Renal pelvis (tissue), 4 donors: Measurements from ENCODE around the gene PDZRN3. TPM values are rescaled to one million over a fixed set of nuclear protein-coding genes. Genes with fewer than 3 reads are reported as not detected.

ENCODE experiments used
- DNase-seq: peaks from one replicate; pipeline ENCODE4 v3.0.0-alpha.2; 2013
- polyA plus RNA-seq, 3 donors: library from polyadenylated mRNA; unstranded; fragments of 120-200 nt; gene quantifications; one replicate each; pipeline ENCODE4 v1.2.1, GENCODE V29; 2013; ENCODE audit not compliant: insufficient read length in 3 of 3

The PDZRN3 gene
- polyA plus RNA-seq, 3 donors = 36.8 to 39.3 (median 37.8) TPM

DNA sequence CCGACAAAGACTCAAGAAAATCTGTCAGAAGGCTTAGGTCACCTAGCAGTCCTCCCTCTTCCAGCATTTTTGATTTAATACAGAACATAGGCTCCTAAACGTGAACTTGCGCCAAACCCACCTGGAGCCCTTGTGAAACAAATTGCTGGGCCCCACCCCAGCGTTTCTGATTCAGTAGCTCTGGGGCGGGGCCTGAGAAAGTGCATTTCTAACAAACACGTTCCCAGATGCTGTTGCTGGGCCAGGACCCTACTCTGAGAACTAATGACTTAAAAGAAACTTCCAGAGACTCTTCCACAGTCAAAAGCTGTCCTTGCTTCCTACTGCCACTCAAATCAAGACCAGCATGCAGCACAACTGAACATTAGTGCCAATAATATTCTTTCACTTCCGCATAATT, 198.1 kb downstream of the PDZRN3 start:
- DNase-seq = no peak

DNA sequence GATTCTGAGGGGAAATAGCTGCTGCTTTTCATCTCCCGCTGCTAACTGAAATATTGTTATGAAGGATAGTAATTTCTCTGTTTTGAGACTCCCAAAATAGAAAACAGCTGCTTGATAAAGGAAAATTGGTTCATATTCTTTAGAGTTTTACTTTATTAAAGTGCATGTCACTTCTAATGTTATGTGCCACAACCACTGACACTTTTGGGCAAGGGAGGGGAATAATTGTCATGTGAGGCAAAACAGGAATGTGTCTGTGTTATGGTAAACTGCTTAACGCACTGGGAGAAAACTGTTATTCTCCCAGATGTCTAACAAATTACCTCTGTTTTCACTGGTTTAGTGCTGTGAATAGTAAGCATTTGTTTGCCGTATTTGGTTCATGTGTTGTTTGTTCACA, 201.6 kb downstream of the PDZRN3 start:
- no peak for DNase-seq

DNA sequence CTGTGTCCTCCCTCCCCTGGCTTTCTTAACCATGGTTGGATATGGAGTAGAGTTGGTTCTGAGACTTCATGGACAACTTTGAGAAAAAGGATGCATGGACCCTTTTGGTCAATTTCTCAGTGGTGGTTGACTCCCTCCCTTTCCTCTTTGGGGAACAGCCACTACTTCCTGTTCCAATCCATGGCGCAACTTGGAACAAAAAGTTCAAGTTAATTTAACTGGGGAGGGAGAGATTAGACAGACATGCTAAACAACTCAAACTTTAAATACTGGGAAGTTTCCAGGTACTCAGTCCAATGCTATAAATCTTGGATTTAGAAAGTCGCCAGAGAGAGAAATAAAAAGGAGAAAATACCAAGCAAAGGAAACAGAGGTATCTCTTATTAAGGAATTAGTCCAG, 202.2 kb downstream of the PDZRN3 start:
- no peak for DNase-seq

- DNase-seq = no peak
Measured at GRCh38 chr3:73419942-73420341, 204.8 kb downstream of the PDZRN3 start.

- DNase-seq = no peak
Measured at GRCh38 chr3:73419179-73419803, 205.4 kb downstream of the PDZRN3 start.

GRCh38 chr3:73418681-73419080, 206.1 kb downstream of the PDZRN3 start:
- no peak for DNase-seq

DNA sequence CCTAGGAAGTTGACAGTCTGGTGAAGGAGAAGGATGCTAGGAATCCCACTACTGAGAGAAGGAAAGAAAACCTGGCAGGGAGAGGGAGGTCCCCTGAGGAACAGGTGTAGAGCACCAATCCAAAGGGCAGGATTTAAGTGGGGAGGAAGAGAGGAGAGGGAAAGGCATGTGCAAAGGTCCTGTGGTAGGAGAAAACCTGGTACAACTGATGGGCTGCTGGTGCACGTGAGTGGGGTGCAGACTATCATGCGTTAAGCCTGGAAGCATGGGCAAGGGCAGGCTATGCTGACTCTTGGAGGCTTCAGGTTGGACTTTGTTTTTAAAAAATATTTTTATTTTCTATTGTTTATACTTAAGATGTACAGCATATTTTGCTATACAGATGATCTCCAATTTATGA, 209.6 kb downstream of the PDZRN3 start:
- DNase-seq = no peak

GRCh38 chr3:73413619-73414018, 211.1 kb downstream of the PDZRN3 start:
- DNase-seq = no peak

DNA sequence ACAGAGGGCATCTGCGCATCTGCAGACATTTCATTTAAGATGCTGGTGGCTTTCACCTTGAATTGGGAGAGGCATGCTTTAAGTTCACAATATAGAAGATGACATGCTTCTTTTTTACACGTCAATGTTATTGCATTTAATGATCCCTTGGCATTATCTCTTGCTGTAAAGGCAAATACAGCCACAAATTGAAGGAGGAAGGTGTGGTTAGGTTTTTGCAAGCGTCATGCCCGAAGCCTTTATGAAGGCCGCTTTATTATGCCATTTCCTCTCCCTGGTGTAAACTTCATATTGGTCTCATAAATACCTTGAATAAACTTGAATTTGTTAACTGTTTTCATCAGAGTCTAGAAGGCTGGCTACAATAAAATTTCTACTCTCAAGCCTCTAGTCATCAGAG, 212.7 kb downstream of the PDZRN3 start:
- DNase-seq = no peak

DNA sequence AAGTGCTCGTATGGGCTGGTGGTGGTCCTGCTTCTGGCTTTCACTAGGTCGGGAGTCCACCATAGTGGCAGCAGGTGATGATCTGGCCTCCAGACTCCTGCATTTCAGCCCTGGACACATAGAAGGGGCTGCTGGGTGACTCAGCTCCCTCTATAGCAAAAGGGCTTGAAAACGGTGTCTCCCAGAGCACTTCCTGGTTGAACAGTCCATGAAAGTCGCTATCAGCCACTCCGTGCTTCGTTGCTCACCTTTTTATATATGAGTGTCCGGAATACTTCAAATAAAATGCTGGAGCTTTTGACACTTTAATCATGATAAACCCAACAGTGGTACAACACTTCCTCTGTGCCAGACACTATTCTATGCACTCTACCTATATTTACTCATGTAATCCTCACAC, 213.2 kb downstream of the PDZRN3 start:
- DNase-seq = no peak

- no peak for DNase-seq
Measured at GRCh38 chr3:73409138-73409763, 215.5 kb downstream of the PDZRN3 start.

GRCh38 chr3:73408634-73409033, 216.1 kb downstream of the PDZRN3 start:
- DNase-seq = no peak

DNA sequence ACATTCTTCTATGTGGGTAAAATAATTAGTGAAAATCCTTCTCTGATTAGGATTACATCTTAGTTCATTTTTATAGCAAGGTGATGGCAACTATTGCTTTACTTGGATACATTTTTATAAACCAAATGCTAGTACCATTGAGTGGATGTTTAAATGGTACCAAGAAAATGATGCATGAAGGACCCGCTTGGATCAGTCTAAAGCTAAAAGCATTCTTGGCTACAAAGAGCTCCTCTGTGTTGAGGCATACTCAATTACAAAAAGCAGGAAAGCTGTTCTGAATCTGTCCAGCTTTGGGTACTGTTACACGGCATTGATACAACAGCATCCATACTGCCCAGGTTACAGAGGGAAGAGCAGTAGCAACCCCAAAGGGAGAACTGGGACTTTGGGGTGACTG, 217.2 kb downstream of the PDZRN3 start:
- DNase-seq = no peak

DNA sequence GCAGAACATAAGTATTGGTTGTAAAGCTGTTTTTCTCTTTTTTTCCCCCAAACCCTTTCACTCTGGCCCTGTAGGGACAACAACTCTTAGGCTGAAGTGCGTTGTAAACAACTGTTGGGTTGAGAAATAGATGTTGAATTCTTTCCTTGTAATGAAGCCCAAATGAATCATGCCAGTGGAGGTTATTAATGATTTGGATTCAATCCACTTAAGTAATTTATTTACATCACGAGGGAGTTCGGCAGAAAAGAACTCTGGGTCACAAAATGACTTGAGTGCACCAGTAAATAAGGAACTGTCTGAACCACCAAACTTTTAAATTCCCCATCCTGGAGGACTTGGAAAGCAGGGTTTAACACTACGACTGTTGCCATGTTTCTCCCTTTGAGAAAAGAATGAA, 218.9 kb downstream of the PDZRN3 start:
- DNase-seq = peak; percentile 59

DNA sequence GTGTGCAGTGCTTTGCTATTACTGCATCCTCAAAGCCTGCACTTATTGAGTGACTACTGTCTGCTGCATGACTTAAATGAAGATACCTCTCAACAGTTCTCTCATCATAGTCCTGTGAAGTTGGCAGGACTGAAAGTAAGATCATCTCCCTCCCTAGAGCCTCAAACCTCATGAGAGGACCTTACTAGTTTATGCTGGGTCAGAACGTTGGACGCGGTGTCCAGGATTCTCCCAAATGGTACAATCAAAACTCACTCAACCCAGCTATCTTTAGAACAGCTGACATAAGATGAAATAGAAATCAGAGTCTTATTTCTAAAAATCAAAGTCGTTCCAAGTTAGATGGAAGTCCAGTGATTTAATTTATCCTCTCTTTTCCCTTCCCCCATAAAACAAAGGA, 219.7 kb downstream of the PDZRN3 start:
- DNase-seq = no peak

- DNase-seq = no peak
Measured at GRCh38 chr3:73404435-73404834, 220.3 kb downstream of the PDZRN3 start.

- no peak for DNase-seq
Measured at GRCh38 chr3:73403444-73403843, 221.3 kb downstream of the PDZRN3 start.

- peak; percentile 80 for DNase-seq
Measured at GRCh38 chr3:73401616-73402279, 223.0 kb downstream of the PDZRN3 start.

DNA sequence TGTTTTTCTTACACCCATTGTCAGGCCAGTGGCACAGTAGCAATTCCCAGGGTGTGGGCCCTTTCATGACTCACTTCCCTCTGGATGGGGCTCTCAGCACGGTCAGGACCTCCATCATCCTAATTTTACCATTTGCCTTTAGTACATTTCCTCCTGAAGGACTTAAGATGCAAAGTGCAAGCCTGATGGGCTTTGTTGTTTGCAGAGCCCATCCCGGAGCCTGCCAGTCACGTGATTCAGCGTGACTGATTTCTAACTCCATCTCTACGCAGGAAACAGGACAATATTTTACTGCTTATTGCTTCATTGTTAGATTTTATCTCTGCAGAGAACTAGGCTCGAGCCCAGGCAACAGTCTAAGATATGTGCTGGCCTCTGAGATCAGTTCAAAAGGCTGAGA, 223.7 kb downstream of the PDZRN3 start:
- no peak for DNase-seq

DNA sequence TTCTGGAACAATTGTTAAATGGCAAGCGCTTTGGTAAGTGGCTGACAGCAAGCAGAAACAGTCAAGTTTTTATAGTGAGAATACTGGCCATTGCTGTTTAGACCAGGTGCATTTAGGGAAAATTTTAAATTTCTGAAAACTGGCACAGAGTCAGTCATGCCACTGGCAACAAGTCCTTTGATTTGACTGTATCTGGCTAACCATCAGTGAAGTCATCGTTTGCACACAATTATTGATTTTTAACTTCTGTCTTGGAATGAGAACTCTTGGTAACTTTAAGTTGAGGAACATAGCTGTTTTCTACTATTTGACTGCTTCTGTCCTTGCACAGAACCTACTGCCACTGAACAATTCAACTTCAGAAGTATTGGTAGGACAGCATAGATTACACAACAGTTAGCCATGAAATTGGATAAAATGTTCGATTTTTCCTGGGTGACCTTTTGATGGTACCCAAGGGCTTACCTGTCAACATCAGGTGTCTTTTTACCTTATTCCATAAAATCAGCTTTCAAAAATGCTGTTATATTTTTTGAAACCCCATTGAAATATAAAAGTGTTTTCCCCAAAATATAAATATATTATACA, 225.0 kb downstream of the PDZRN3 start:
- no peak for DNase-seq

DNA sequence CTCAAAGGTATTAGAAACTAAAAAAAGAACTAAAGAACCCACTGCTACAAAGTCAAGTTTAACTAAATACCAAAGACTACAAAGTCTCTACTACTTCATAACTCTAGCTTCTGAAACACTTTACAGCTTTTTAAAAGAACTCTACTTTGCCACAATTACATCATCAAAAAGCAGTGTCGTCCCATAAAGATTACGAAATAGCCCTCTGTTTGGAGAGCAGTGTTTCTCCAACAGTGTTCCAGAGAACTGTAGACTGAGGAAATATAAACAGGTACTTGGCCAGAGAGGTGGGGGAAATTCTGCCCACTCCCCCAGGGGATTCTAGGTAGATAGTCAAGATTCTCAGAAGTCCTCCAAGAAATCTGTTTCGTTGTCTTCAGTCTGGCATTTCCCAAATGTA, 225.6 kb downstream of the PDZRN3 start:
- DNase-seq = no peak

DNA sequence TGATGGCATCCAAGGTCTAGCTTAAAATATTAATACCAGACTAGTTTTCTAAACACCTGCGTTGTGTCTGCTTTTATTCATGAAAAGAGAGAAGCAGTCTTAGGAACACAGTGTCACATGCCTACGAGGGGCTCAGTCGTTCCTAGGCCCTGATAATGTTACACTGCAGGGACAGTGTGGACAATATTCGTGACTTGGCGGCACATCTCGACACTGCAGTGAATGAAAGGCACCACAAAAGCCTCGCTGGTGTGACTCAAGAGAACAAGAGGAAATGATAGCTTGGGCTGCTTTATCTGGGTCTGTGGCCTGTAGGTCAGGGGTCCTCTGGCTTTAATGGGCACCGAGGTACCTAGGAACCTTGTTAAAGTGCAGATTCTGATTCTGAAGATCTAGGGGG, 226.7 kb downstream of the PDZRN3 start:
- DNase-seq = no peak

GRCh38 chr3:73394240-73394639, 230.5 kb downstream of the PDZRN3 start:
- peak; percentile 42 for DNase-seq
